Activated T-cell treated with anti-CD3 and anti-CD28 coated beads for 24 hours (primary cell): Measurements from ENCODE around the gene ZNF431.
A peak's percentile ranks its signal among the peaks of the same experiment; 100 is the strongest.
"Not testable (repeated sequence)": the region's sequence is repeated elsewhere in the genome, so short reads cannot be mapped to it uniquely, and the experiment has no call there.

Experiments used
- DNase-seq: peaks from one replicate; pipeline ENCODE4 v3.0.0-alpha.2; 2020; ENCODE audit warnings: low read depth

ZNF431 gene

DNA sequence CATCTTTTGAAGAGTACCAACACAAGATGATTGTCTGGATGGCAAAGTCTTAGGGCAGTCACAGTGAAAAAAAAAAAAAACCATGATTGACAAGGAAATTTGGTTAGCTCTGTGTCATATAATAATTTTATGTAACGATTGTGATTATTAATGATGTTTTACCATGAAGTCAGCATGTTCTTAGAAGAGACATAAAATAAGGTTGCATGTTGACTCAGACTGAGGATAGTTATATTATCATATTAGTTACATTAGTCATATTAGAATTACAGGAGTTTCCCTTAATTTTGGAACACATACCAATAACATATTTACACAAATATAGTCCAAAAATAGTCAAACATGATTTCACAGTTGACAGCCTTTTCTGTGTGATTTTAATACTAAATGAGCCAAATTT lies 5.7 kb downstream of the ZNF431 start:
- no peak for DNase-seq

DNA sequence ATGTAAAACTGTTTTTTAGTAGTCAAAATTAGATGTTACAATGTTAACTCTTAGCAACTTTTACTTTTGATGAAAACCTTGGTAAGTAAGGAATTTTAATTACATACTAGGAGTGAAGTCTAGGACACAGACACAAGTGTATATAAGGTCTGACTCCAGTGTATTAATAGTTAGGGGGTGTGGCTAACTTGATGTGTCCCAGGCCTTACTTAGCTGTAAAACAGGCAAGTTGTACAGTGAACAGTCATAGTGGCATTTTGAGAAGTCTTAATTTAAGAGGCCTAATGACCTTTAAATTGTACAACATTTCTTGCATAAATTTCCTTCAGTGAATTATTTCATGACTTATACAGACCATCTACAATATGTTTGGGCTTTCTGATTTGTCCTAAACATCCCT lies 6.8 kb downstream of the ZNF431 start:
- DNase-seq: no peak

DNA sequence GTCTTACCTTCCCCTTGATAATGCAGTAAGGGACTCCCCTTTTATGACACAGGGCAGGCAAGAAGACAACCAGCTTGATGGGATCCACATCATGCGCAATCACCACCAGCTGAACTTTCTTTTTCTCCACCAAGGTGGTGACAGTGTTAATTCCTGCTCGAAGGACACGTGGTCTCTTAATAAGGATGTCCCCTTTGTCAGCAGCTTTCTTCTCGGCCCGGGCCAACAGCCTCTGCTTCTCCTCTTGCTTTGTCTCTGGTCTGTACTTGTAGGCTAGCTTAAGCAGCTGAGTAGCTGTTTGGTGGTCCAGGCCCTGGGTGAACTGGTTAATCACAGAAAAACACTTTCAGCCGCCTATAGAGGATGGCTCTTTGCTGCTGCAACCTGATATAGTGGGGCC lies 8.0 kb downstream of the ZNF431 start:
- DNase-seq: no peak

DNA sequence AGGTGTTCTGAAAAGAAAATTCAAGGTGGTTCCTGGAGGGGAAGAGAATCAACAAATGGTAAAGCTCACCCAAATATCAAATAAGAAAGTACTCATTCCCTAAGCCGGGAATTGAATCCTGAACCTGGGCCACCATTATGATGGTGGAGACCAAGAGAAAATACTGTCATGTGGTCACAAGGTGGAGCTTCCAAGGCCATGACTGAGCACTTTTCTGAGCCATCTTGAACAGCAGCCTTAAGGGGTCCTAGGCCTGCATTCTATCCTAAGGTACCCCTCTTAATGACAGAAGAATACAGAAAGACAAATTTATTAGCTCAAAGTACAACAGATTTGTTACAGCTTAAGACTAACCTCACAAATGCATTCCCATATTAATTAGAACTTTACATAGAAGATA lies 9.6 kb downstream of the ZNF431 start:
- no peak for DNase-seq

DNA sequence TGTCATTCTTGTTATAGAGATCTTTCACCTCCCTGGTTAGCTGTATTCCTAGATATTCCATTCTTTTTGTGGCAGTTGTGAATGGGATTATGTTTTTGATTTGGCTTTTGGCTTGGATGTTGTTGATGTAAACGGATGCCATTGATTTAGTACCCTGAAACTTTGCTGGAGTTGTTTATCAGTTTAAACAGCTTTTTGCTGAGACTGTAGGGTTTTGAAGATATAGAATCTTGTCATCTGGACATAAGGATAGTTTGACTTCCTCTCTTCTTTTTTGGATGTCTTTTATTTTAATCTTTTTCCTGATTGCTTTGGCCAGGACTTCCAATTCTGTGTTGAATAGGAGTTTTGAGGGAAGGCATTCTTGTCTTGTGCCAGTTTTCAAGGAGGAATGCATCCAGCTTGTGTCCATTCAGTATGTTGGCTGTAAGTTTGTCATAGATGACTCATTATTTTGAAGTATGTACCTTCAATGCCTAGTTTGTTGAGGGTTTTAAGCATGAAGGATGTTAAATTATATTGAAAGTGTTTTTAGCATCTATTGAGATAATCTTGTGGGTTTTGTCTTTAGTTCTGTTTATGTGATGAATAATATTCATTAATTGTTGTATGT lies 16.8 kb downstream of the ZNF431 start:
- DNase-seq: no peak

DNA sequence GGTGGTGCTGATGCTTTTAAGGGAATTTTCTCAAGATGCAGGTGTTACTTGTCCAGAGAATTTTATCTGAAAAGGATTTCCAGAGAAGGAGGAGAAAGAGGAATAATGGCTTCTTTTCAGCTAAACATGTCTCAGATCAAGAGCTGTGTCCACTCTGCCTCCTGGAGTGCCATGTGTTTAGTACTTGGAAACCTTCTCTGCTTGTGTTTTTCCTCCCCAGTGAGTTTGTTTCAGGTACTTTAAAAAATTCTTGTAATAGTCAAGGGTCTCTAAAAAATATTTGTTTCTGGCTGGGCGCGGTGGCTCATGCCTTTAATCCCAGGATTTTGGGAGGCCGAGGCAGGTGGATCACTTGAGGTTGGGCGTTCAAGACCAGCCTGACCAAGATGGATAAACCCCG lies 22.7 kb downstream of the ZNF431 start:
- DNase-seq: no peak

DNA sequence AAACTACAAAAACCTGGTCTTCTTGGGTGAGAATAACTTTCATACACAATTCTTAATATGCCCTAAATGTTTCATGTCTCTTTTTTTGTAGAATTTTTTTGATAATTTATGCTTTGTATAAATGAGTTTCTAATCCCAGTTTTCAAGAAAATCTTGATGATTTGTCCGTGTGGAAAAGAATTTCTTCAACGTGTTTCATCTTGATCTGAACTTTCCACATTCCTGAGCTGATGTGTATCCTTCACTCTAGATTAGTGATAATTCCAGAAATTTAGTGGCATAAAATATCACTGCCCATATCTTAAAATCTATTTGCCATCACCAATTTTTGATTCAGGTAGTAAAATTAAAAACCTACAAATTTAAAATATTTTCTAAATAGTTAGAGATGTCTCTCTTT lies 24.6 kb downstream of the ZNF431 start:
- DNase-seq: no peak

DNA sequence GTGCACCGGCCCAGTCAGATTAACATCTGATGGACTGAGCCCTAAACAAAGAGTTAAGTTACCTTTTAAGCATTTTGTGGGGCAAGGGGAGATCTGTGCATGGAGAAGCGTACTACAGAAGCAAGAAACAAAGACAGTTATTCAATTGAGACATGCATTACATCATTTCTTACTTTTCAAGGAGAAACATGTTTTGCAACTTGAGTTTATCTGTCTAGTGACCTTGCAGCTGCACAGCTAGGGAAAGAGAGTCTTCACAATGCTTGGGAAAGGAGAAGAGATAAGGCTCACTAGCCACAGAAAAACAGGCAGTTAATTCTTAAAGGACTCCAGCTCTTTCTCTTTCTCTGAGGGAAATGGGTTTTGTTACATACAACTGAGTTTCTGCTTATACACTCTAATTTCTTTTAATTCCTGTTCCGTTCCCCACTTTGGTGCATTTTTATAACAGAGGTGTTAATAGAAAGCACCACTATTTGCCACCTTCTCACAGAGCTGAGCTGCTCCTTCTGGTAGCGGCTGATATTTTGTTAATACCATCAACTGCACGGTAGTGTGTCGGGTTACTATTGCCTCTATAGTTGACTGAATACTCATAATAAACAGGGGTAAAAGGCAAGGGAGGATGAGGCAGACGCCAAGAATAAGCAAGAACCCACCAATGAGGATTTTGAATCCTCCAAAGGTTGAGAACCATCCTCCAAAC lies 55.9 kb downstream of the ZNF431 start:
- DNase-seq: no peak

DNA sequence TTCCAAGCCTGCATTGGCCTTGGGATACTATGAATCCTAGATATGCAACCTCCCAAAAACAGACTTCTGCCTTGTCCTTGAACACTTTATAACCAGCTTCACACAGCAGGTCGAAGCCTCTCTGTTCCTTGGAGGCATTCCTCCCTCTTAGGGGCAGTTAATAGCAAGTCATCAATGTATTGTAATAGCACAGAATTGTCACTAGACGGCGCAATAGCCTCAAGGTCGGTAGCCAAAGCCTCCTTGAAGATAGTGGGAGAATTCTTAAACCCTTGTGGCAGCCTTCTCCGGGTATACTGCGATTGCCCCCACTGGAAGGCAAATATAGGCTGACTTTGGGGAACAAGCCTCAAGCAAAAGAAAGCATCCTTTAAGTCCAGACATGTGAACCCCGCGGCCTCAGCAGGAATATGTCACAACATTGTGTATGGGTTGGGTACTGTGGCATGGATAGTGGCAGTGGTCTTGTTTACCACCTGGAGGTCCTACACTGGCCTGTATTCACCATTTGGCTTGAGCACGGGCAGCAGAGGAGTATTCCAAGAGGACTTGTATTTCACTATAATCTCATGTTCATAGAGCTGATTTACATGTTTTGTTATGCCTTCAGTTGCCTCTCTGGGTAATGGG lies 61.1 kb downstream of the ZNF431 start:
- peak; percentile 14 for DNase-seq

DNA sequence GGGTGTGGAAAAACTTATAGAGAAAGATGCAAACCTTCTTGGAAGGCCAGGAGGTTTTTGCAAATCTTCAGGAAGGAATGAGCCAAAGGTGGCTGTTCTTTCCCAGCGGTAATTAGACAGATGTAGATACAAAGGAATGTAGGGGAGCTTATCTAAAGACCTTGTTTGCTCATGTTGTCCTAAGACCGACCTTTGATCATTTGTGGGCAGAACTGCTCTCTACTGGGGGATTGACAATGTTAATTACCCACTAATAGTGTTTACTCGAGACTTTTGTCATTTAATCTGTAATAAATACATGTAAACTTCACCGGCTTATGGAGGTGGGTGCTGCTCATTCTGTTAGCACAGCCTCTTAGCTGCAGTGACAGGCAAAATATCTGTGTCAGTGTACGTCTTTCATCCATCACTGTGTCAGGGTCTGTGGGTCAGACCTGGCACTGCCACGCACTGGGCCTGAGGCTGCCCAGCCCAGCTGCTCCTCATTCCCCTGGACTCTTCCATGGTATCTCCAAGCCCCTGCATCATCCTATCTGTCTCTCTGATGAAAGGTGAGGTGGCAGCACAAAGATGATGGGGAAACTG lies 68.3 kb downstream of the ZNF431 start:
- DNase-seq: no peak

DNA sequence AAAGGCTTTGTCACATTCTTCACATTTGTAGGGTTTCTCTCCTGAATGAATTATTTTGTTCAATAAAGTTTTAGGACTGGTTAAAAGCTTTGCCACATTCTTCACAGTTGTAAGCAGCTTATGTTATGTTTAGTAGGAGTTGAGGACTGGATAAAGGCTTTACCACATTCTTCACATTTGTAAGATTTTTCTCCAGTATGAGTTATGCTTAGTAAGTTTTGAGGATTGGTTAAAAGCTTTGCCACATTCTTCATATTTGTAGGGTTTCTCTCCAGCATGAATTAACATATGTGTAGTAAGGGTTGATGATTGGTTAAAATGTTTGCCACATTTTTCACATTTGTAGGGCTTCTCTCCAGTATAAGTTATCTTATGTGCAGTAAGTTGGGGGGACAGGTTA lies 79.9 kb downstream of the ZNF431 start:
- DNase-seq: no peak

DNA sequence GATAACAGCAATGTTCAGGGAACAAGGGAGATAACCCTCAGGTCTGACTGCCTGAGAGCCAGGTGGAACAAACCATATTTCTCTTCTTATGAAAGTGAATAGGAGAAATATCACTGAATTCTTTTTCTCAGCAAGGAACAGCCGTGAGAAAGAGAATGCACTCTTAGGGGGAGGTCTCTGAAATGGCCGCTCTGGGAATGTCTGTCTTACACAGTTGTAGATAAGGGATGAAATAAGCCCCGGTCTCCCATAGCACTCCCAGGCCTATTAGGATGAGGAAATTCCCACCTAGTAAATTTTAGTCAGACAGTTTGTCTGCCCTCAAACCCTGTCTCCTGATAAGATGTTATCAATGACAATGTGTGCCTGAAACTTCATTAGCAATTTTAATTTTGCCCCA lies 88.1 kb downstream of the ZNF431 start:
- not testable (repeated sequence) for DNase-seq

DNA sequence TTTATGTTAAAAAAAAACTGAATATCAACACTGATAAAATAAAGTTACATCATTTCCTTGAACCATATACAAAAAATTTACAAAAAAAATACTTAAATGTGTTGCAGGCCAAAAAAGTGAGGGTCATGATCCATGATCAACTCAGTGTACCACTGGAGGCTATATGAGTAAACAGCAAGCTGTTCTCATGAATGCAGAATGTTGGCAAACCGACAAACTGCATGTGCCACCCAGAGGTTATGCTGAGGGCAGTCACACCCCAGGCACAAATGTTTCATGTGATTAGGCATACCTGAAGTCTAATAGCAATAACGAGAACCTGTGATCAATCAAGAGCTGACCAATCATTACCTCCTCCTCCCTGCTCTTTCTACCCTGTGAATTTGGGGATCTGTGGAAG lies 91.9 kb downstream of the ZNF431 start:
- DNase-seq: no peak

DNA sequence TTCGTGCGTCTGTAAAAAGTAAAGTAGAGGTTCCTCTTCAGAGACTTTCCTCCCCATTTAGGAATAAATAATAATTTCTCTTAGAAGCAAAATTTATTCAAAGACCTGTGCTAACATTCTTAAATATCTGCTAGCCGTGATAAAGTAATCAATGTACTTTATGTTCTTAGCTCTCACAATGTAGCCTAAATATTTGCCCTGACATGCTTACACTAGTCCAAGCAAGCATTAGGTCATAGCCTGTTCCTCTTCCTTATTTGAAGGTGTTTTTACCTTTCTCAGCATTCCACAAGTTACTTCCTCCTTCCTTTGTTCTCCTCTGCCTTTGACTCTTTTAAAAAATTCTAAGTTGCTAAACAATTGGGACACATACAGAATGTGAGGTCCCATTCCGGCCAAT lies 94.9 kb downstream of the ZNF431 start:
- DNase-seq: not testable (repeated sequence)

DNA sequence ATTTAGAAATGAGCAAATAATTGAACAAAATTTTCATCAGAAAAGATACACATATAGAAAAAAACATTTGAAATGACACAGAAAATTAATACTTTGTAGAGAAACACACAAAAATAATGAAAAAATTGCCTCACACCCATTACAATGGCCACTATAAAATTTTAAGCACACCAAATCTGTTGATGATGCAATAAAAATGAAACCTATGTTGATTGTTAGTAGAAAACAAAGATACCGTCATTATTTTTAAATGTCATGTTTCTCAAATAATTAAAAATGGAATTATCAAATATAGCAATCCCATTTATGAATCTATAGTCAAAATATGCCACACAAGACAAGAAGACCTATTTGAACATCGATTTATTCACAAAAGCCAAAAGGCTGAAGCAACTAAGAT lies 96.8 kb downstream of the ZNF431 start:
- no peak for DNase-seq
